Transverse colon (tissue), 4 donors: ENCODE data around the gene CHURC1. TPM values are rescaled to one million over a fixed set of nuclear protein-coding genes. Genes with fewer than 3 reads are reported as not detected.

Experiments
- DNase-seq: peaks from one replicate; pipeline ENCODE4 v3.0.0-alpha.2; 2019
- H3K27ac ChIP-seq, 4 donors: fragments of 200-600 bp; sonication (generic); 2 replicates each; pipeline ENCODE4 v1.5.1; 2016 to 2018; ENCODE audit warnings: inconsistent platforms in 4 of 4
- H3K27me3 ChIP-seq: fragments of 200-600 bp; sonication (generic); 2 replicates; pipeline ENCODE4 v1.5.1; 2017; ENCODE audit warnings: inconsistent platforms
- H3K36me3 ChIP-seq, 4 donors: fragments of 200-600 bp; sonication (generic); 2 replicates each; pipeline ENCODE4 v1.5.1; 2017 to 2019; ENCODE audit warnings: inconsistent platforms in 4 of 4
- H3K4me1 ChIP-seq, 4 donors: fragments of 200-600 bp; sonication (generic); 2 replicates each; pipeline ENCODE4 v1.5.1; 2017 to 2020; ENCODE audit warnings: inconsistent platforms in 4 of 4
- H3K4me3 ChIP-seq, 4 donors: fragments of 200-600 bp; sonication (generic); 1 replicate in 1 of 4; 2 replicates in 3 of 4; pipeline versions ENCODE4 v1.5.1 to v1.6.1; 2017 to 2019; ENCODE audit warnings: inconsistent platforms in 4 of 4
- H3K9me3 ChIP-seq, 2 donors: fragments of 200-600 bp; sonication (generic); 2 replicates each; pipeline ENCODE4 v1.5.1; 2017 to 2019; ENCODE audit warnings: inconsistent platforms in 2 of 2
- CTCF ChIP-seq, 5 experiments: fragments of 200-600 bp in 3 of 5; fragments of 450-650 bp in 2 of 5; sonication (generic) in 3 of 5; IDR thresholded peaks; 1 replicate in 2 of 5; 2 replicates in 3 of 5; pipeline ENCODE4 v1.5.1; 2016 to 2017; ENCODE audit warnings: antibody characterized with exemption in 5 of 5, inconsistent platforms in 3 of 5, mild to moderate bottlenecking in 2 of 5, moderate library complexity in 1 of 5
- EP300 ChIP-seq: sonication (generic); formaldehyde crosslinking; IDR thresholded peaks from one replicate; pipeline ENCODE4 v1.6.1; 2017; ENCODE audit warnings: antibody characterized with exemption, low read depth
- POLR2A ChIP-seq: fragments of 450-650 bp; IDR thresholded peaks from one replicate; pipeline ENCODE4 v1.6.1; 2016; ENCODE audit warnings: antibody characterized with exemption, mild to moderate bottlenecking, moderate library complexity
- POLR2AphosphoS5 ChIP-seq, 3 donors: sonication (generic); formaldehyde crosslinking; IDR thresholded peaks; one replicate each; pipeline ENCODE4 v1.6.1; 2016; ENCODE audit warnings: antibody characterized with exemption in 3 of 3
- WGBS, 2 donors: methylation state at CpG; one replicate each; pipeline ENCODE4 v1.1.5; 2018; ENCODE audit warnings: low coverage in 1 of 2; 5-methylcytosine and 5-hydroxymethylcytosine counted together
- in situ Hi-C, 4 donors: fragments of 200-750 bp; cut with MboI; loops; one replicate each; pipeline versions ENCODE4 v1.15.0 to v1.15.1; 2017; ENCODE audit warnings: low sequenced_read_pairs in 3 of 4, low pct_ligation_motif_present in 1 of 4, low pct_unique_long_range_greater_than_20kb in 1 of 4
- intact Hi-C: fragments of 100-400 bp; cut with DNase I; formaldehyde crosslinking; loops from one replicate; pipeline ENCODE4 v1.15.1; 2023; ENCODE audit warnings: low total_unique reads
- total RNA-seq, 4 donors: library from RNA; depleted of rRNA; stranded (reverse); fragments of >200 nt; gene quantifications; one replicate each; pipeline ENCODE4 v1.1.0, GENCODE V29; 2016

CHURC1 gene
- total RNA-seq, 4 donors from 2014 or later, result 26.5 to 104 (median 78.6) TPM

- 72 to 77% methylated on average over 4 to 7 of the region's 7 CpGs for WGBS, 2 donors
- H3K9me3 ChIP-seq, result no peaks in the 10 kb centered on the region
- no peak for DNase-seq
- intact Hi-C loops (no loop called here), in situ Hi-C loops (no loop called here)
- no peak overlapping the region for H3K4me3 ChIP-seq
- H3K4me1 ChIP-seq, result peaks cover 13 to 41% (median 23%) of the 10 kb centered on the region in 4 donors
- peaks cover 0 to 42% (median 12%) of the 10 kb centered on the region in 4 donors for H3K36me3 ChIP-seq
- H3K27ac ChIP-seq, result peak overlapping the region; percentile 8 to 57 (median 29)
- H3K27me3 ChIP-seq, result no peaks in the 10 kb centered on the region
- TF ChIP-seq CTCF (IDR thresholded peaks at IDR 0.05), result no peak
- no peak for TF ChIP-seq POLR2A
- no peak for TF ChIP-seq POLR2AphosphoS5 (IDR thresholded peaks at IDR 0.05)
- no peak for TF ChIP-seq EP300
Measured at GRCh38 chr14:64928239-64929013, 14.2 kb downstream of the CHURC1 start.

- no peak for DNase-seq
- Histone ChIP-seq H3K27me3 (no peaks in the 10 kb centered on the region), H3K4me1 (peaks cover 13 to 41% (median 23%) of the 10 kb centered on the region in 4 donors), H3K27ac (peak overlapping the region; percentile 8 to 57 (median 29)), H3K4me3 (no peak overlapping the region), H3K36me3 (peaks cover 0 to 43% (median 10%) of the 10 kb centered on the region in 4 donors), H3K9me3 (no peaks in the 10 kb centered on the region)
- intact Hi-C loops (no loop called here), in situ Hi-C loops (no loop called here)
- 96 to 98% methylated on average over 3 of the region's 3 CpGs for WGBS, 2 donors
- TF ChIP-seq POLR2A, result no peak
- TF ChIP-seq CTCF (IDR thresholded peaks at IDR 0.05), result no peak
- no peak for TF ChIP-seq POLR2AphosphoS5 (IDR thresholded peaks at IDR 0.05)
- no peak for TF ChIP-seq EP300
Measured at GRCh38 chr14:64929014-64929359, 14.7 kb downstream of the CHURC1 start.

GRCh38 chr14:64930085-64930843 lies 16.0 kb downstream of the CHURC1 start:
- Histone ChIP-seq H3K36me3 (peaks cover 0 to 35% (median 4%) of the 10 kb centered on the region in 4 donors), H3K4me3 (no peak overlapping the region), H3K27ac (peak overlapping the region; percentile 38 to 57 (median 53)), H3K27me3 (no peaks in the 10 kb centered on the region), H3K4me1 (peaks cover 15 to 49% (median 23%) of the 10 kb centered on the region in 4 donors), H3K9me3 (no peaks in the 10 kb centered on the region)
- in situ Hi-C loops (no loop called here), intact Hi-C loops (no loop called here)
- DNase-seq, result no peak
- 48 to 53% methylated on average over 3 of the region's 3 CpGs for WGBS, 2 donors
- TF ChIP-seq POLR2A (no peak), EP300 (no peak), CTCF (IDR thresholded peaks at IDR 0.05) (no peak), POLR2AphosphoS5 (IDR thresholded peaks at IDR 0.05) (no peak)

GRCh38 chr14:64931123-64931522 lies 16.9 kb downstream of the CHURC1 start:
- TF ChIP-seq CTCF (IDR thresholded peaks at IDR 0.05) (no peak), POLR2A (no peak)
- WGBS, 2 donors, result 88 to 98% methylated on average over 2 of the region's 2 CpGs
- H3K9me3 ChIP-seq, result no peaks in the 10 kb centered on the region
- peaks cover 16 to 55% (median 23%) of the 10 kb centered on the region in 4 donors for H3K4me1 ChIP-seq
- intact Hi-C loops, result no loop called here
- H3K27me3 ChIP-seq, result no peaks in the 10 kb centered on the region
- peaks cover 0 to 28% (median 2%) of the 10 kb centered on the region in 4 donors for H3K36me3 ChIP-seq
- no peak overlapping the region for H3K4me3 ChIP-seq
- peak overlapping the region; percentile 18 to 57 (median 53) for H3K27ac ChIP-seq
- in situ Hi-C loops, result no loop called here
- no peak for DNase-seq
